Occipital lobe (tissue), 2 donors: Measurements from ENCODE around the gene GRIP1. TPM values are rescaled to one million over a fixed set of nuclear protein-coding genes. Genes with fewer than 3 reads are reported as not detected.
"Not testable (repeated sequence)": the region's sequence is repeated elsewhere in the genome, so short reads cannot be mapped to it uniquely, and the experiment has no call there.

Experiments used
- DNase-seq: peaks from one replicate; lab custom pipeline; 2025; lab: John Stamatoyannopoulos, UW
- total RNA-seq: library from RNA; depleted of rRNA; stranded (reverse); fragments of >200 nt; gene quantifications from one replicate; pipeline ENCODE4 v1.2.3, GENCODE V29; 2014

GRIP1 gene
- total RNA-seq, 1 donor from 2014 or later: 104 TPM

GRCh38 chr12:66539431-66539830 lies 139.4 kb downstream of the GRIP1 start:
- no peak for DNase-seq

- no peak for DNase-seq
These were observed 139.9 kb downstream of the GRIP1 start for GRCh38 chr12:66538970-66539369.

DNA sequence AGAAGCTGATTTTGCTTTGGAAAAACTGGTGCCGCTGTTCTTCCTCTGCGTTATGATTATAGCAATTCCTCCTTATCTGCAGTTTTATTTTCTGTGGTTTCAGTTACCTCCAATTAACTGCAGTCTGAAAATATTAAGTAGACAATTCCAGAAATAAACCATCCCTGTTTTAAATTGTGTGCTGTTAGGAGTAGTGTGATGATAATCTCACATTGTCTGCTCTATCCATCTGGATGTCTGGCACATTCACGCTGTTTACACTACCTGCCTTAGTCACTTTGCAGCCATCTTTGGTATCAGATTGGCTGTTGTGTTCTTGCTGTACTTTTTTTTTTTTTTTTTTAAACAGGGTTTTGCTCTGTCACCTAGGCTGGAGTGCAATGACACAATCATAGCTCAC lies 141.0 kb downstream of the GRIP1 start:
- no peak for DNase-seq

DNA sequence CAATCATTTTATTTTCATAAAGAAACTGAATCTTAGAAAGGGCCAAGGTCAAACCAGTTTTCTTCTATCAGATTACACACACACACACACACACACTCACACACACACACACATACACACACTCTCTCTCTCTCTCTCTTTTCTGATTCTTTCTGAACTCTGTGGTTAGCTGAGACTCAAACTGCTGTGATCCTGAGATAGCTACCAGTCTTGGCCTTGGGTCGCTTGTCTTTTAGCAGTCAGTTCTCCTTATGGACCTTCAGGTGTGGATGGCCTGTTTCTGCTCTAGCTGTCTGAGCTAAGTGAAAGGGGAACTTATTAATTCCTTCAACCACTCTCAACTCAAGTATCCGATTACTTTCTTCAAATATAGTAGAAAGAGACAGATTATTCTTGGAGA lies 145.1 kb downstream of the GRIP1 start:
- DNase-seq: no peak

DNA sequence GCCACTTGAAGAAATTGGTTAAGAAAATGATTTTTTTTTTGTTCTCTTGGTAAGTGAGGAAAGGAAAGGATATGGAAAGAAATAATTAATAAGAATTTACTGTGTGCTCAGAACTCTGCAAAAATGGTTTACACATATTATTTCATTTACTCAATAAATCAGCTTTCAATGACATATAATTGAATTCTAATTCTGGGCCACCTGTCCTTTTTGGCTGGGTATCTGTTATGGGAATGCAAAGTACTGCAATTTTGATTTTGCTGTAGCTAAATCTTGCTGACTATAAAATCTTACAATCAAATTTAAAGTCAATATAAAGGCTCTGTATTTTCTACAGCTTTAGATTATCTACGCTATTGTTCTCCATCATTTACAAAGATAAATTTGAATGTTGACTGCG lies 147.1 kb downstream of the GRIP1 start:
- DNase-seq: no peak

DNA sequence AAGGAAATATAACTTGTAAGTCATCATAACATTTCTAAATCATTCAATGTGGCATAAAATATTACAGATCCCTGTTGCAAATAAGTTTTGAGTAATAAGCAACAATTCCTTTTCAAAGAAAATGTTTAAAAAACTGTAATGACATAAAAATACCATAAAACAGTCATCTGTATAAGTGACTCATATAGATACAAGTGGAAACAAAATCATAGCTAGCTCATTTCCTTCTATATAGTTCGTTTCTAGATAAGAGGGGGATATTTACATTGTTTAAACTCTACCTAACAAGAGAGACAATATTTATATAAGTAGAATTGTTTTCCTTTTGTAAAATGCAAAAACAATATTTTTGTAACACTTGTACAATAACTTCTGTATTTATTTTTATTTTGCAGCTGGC lies 148.9 kb downstream of the GRIP1 start:
- no peak for DNase-seq

DNA sequence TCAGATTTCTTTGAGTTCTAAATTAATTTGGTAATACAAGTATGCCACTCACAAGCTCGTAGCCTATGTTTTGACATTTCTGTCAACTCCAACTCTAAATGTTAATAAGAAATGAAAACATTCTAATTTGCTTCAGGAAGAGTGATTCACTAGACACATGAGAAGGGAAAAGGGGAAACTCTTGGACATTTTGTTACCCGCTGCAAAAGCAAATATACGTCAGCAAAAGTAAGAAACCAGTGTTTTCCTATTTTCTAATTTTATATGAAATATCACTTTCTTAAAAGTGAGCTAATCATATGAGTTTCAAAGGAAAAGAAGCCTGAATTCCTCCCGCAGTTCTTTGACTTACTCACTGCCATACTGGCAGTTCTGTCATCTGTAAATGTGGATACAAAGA lies 162.3 kb downstream of the GRIP1 start:
- no peak for DNase-seq

DNA sequence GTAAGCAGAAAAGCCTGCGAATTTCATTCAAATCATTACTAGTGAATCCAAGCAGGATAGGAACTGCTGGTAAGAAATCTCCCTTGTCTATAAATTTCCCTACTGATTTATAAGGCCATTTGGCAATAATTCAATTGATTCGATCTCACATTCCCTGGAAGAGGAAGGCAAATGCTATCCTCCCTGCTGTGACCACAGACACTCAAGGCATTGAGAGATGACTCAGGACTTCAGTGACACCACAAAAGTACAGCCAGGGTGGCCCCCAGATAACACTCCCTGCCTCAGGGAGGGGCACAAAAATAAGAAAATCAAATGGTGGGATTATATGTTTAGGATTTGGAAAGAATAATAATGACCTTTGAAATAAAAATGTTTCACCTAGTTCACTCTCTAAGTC lies 162.7 kb downstream of the GRIP1 start:
- no peak for DNase-seq

DNA sequence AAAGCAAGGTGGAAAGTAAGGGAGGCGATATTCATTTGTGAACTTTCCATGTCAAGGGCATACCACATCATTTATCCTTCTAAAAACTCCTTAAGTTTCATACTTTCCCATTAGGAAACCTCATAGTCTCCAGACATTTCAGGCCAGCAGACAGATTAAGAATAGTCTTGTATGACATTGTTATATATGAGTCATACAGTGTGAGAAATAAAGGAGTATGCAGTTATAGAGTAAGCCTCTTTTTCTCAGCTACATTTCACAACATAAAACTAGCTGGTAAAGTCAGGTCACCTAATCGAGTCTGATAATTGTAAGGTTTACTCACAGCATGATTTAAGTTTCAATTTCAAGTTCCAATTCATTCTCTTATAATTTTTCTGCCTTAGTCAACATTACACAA lies 164.3 kb downstream of the GRIP1 start:
- no peak for DNase-seq

DNA sequence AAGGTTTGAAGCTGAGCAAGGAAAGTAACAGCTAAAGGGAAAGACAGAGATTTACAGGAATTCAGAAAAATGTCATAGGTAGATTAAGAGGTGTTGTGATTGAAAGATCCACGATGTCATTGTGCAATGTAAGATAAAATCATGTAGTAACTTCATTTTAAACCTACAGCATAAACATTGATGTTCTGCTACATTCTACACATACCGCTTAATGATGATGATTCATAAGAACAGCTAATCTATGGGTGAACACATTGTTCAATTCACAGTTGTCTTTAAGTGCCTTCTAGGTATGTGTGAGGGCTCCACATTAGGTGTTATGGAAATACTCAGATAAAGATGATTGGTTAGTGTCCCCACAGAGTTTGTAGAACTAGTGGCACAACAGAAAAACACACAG lies 170.9 kb downstream of the GRIP1 start:
- no peak for DNase-seq

GRCh38 chr12:66503746-66504145 lies 175.1 kb downstream of the GRIP1 start:
- DNase-seq: no peak

DNA sequence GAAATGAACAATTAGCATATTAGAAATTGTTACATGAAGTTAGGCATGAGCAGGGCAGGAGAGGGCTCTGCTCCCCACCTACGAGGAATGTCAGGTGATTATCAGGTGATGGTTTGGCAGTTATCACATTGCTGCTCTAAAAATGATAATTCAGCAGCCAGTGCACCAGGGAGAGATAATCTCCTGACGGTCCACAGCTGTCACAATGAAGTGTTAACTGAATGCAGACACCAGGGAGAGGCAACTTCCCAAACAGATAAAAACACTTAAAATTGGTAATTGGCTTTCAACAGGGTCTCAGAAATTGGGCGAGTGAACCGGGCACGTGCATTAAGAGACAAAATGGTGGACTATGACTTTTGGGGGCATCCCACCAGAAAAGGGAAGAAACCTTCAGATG lies 176.0 kb downstream of the GRIP1 start:
- no peak for DNase-seq

- no peak for DNase-seq
These were observed 178.0 kb downstream of the GRIP1 start for GRCh38 chr12:66500841-66501240.

GRCh38 chr12:66500091-66500490 lies 178.8 kb downstream of the GRIP1 start:
- DNase-seq: no peak

DNA sequence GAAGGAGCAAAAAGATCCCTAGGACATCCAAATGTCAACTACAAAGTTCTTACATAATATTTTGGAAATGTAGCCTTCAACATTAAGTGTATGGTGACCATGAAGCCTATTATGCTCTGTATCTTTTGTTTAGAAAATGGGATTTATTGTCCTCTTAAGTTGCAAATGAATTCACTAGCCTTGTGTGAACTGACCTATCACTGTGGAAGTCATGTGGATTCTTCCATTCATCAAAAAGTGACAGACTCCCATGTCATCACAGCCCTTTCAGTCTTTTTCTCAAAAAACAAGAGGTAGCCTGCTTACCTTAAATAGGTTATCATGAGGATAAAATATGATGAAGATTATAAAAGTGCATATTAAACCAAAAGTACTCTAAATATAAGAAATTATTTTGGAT lies 179.9 kb downstream of the GRIP1 start:
- DNase-seq: no peak

DNA sequence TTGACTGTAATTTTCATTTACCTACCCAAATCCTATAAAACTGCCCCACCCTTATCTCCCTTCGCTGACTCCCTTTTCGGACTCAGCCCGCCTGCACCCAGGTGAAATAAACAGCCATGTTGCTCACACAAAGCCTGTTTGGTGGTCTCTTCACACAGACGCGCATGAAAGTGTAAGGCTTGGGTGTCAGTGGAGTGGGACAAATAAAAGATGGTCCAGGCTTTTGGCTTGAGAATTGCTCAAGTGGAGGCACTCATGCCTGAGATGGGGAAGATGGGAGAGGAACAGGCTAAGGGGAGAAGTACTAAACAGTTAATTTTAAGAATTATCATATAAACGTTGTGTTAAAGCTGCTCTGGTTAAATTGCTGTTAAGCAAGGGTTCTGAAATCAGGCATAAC lies 180.8 kb downstream of the GRIP1 start:
- not testable (repeated sequence) for DNase-seq

DNA sequence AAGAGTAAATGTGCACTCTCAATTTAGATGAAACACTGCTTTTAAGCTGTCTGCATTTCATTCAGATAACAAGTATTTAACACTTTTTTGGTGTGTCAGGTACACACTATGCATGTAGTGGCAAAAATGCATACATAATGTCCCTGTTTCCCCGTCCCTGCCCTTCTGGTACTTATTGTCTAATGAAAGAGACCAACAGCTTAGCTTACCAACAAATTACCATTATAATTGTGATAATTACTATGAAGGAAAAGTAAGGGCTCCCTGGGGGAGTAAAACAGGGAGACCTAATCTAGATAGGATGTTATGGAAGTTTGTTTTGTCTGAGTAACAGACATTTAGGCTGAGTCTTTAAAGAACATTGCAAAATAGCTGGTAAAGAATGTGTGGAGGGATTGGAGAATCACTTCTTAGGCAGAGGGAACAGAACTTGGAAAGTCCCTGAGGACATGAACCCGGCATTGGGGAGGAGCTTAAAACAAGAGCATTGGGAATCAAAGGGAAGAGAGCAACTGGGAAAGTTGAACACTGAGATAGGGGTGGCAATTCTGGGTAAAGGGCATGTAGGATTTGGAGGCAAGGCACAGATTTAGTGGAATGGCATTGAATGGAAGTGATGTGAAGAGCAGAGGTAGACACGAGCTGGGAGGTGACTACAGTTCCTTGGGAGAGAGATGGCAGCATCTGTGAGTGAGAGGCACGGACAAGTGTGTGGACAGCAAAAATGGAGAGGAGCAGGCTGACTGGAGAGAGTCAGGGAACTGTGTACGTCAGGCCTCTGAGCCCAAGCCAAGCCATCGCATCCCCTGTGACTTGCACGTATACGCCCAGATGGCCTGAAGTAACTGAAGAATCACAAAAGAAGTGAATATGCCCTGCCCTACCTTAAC lies 181.6 kb downstream of the GRIP1 start:
- DNase-seq: no peak

DNA sequence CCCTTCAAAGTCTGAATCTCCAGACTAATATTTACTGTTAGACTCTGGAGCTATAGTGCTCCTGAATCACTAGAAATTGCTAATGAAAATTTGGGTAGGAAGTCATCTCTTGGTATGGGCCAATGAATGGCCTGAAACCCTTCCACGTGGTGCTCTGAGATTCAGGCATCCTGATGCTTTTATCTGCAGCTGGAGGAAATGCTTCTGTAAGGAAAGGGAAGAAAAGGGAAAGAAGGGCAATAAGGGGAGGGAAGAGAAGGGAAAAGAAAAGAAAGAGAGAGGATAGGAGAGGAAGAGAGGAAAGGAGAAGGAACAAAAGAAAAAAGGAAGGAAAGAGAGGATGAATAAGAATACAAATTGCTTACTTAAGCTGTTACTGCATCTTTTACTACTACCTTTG lies 182.3 kb downstream of the GRIP1 start:
- DNase-seq: no peak

DNA sequence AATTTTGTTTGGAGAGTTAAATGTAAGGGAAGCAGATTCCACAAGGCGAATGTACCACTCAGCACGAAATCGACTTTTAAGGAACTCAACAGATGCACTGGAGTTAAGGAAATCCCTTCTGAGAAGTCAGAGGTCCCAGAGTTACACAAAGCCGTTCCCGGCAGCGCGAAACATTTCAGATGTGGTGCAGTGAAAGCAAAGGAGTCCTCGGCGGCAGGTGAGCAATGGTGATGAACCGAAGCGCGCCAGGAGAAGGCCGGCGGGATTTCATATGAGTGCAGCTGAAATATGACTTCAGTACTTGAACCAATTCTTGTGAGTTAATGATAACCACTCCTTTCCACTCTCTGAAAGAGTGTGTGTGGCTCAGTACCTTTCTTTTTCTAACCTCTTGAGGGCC lies 183.2 kb downstream of the GRIP1 start:
- DNase-seq: no peak

GRCh38 chr12:66493819-66494218 lies 185.1 kb downstream of the GRIP1 start:
- no peak for DNase-seq

DNA sequence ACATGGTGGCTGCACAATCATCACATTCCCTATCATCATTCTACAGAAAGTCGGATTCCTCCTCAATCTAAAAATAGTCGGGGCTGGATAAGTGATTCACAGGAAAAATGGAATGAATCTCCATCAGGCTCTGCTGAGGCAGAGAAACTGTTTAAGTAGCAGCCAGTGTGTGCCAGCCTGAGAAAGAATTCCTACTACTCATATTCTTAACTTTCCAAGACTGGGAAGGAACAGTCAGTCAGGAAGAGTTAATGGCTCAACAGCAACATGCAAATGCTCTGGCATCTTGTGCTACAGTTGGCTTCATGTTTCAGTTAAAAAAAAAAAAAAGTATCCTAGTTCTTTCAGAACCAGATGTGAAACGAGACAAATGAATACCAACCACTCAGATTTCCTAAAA lies 187.0 kb downstream of the GRIP1 start:
- no peak for DNase-seq

- DNase-seq: no peak
These were observed 196.3 kb downstream of the GRIP1 start for GRCh38 chr12:66482351-66483203.

- no peak for DNase-seq
These were observed 210.9 kb downstream of the GRIP1 start for GRCh38 chr12:66467932-66468331.
